Erythroblast (primary cell): ENCODE data around the gene TEX35.

ENCODE experiments used
- GATA1 ChIP-seq: IDR thresholded peaks from 2 replicates; pipeline ENCODE4 v1.6.1; 2011; ENCODE audit warnings: low read depth, mild to moderate bottlenecking, control low read depth, low read length, moderate library complexity
- POLR2A ChIP-seq: IDR thresholded peaks from 2 replicates; pipeline ENCODE4 v1.6.1; 2011; ENCODE audit warnings: mild to moderate bottlenecking, low read length

DNA sequence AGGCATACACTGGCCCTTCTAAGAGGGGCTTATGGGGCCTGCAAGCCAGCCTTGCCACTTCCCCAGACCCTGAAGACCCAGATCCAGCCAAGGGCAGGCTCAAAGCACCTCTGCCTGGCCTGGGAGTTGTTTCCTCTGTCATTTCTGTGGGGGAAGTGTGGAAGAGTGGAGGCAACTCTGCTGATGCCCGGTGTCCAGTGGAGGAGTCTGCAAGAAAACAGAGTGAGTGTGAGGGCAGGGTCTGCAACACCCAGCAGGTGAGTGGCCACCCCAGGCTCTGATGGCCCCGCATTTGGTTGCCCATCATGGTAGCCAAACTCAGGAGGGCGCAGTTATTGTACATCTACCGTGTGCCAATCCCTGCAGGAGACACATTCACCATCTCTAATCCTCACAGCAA is 24.5 kb upstream of the TEX35 start:
- no peak for TF ChIP-seq POLR2A
- TF ChIP-seq GATA1, result no peak
